Measurements from ENCODE around the gene PTPN14.

The PTPN14 gene

DNA sequence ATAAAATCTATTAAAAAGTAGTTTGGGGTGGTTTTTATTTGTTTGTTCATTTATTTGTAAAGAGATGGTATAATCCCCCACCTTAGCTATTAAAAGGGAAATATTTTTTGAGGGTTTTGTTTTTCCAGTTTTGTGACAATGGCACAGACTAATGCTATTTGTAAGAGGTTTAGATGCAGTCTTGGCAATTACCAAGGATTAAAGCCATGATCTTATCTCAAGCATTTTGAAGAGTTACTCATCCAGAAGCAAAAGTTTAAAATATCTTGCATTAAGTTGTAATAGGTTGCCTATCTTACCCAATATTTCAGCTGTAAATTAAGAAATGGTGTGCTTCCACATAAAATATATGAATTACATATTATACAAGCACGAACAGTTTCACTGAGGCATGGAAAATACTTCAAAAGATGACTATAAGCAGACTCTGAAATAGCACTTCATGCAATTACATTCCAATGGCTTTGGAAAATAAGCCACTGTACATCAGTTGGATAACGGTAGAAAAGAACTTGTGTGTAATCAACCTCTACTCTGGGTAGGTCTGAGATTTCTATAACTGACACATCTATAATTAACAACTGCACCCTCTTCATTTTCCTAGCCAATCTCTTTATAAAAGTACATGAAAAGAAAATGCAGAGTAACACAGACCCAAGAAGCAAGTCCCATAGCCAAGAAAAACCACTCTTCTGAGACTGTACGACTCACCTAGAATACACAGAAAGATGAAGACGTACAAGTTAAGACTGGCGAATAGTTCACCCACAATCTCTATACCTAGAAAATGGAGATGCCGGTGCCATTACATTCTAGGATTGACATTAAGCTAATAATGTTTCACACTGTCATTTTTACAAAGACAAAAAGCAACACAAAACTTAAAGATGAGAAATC is 95.2 kb downstream of the PTPN14 start:
- H3K9me3 ChIP-seq (ENCODE audit: control insufficient read depth, insufficient read depth, low read depth, low read length), result no peaks in the 10 kb centered on the region
- H3K27ac ChIP-seq (ENCODE audit: extremely low read depth, low read depth, low read length), result no peak overlapping the region
- H3K4me1 ChIP-seq (ENCODE audit: control insufficient read depth, insufficient read depth, low read length), result peaks cover 8% of the 10 kb centered on the region
- H3K4me3 ChIP-seq (ENCODE audit: low read depth, low read length), result no peak overlapping the region
- POLR2A ChIA-PET, result no interaction called here
- no peaks in the 10 kb centered on the region for H3K36me3 ChIP-seq (ENCODE audit: control insufficient read depth in 2 of 2, insufficient read depth in 1 of 2, low read length in 2 of 2)
- TF ChIP-seq OSR2 (tag by site-specific recombination; IDR thresholded peaks at IDR 0.05), result peak; percentile 48
- TF ChIP-seq ZSCAN23 (tag by site-specific recombination; IDR thresholded peaks at IDR 0.05), result no peak
- peak; percentile 33; the same call in 1 of the 2 replicates for TF ChIP-seq ZNF133 (tag by site-specific recombination; IDR thresholded peaks at IDR 0.05)
- TF ChIP-seq ZSCAN16 (tag by site-specific recombination; IDR thresholded peaks at IDR 0.05), result no peak
- no peak for TF ChIP-seq ZNF473 (tag by site-specific recombination; IDR thresholded peaks at IDR 0.05)
- no peak for TF ChIP-seq ZNF513 (tag by site-specific recombination; IDR thresholded peaks at IDR 0.05)
- 0 out of 2 replicates have a peak, but pooled peaks have one; percentile 36 for TF ChIP-seq HIC1 (tag by site-specific recombination; IDR thresholded peaks at IDR 0.05)
- TF ChIP-seq KLF9 (tag by site-specific recombination; IDR thresholded peaks at IDR 0.05; ENCODE audit: low read depth), result no peak
- peak; percentile 87 for TF ChIP-seq PRDM6 (tag by site-specific recombination; IDR thresholded peaks at IDR 0.05)
- no peak for TF ChIP-seq ZNF157 (tag by site-specific recombination; IDR thresholded peaks at IDR 0.05)
- CTCF ChIA-PET, result interaction anchor here (1.3 kb wide), 1 partner anchor 129 kb away, joined by 5 read pairs; no protein-coding TSS in a partner anchor

DNA sequence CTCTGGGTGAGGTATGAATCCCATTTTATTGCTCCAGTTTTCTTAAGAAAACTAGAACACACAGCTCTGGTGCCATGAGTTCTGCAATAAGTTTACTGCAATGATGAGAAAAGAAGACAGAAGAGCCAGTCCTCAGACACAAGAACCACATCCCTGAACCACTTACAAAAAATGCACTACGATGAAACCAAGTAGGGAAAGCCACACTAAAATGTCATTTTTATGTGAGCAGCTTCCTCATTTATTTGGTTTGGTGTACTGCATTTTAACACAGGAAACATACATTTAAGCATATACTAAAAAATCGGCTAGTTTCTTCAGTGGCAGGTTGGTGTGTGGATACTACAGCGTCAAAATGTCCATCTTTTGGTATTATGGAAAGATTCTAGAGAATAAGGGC is 95.9 kb downstream of the PTPN14 start:
- TF ChIP-seq RBAK (tag by site-specific recombination; IDR thresholded peaks at IDR 0.05) (no peak), ZNF555 (tag by site-specific recombination; conservative IDR thresholded peaks at IDR 0.05) (no peak)
- TF ChIP-seq, protein P1, sequence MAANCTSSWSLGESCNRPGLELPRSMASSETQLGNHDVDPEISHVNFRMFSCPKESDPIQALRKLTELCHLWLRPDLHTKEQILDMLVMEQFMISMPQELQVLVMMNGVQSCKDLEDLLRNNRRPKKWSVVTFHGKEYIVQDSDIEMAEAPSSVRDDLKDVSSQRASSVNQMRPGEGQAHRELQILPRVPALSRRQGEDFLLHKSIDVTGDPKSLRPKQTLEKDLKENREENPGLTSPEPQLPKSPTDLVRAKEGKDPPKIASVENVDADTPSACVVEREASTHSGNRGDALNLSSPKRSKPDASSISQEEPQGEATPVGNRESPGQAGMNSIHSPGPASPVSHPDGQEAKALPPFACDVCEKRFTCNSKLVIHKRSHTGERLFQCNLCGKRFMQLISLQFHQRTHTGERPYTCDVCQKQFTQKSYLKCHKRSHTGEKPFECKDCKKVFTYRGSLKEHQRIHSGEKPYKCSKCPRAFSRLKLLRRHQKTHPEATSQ (tag by site-specific recombination; IDR thresholded peaks at IDR 0.05), result no peak

More for the DNA sequence above, 95.9 kb downstream of the PTPN14 start:
- Histone ChIP-seq H3K4me3 (ENCODE audit: low read depth, low read length) (no peak overlapping the region), H3K4me1 (ENCODE audit: control insufficient read depth, insufficient read depth, low read length) (peaks cover 8% of the 10 kb centered on the region), H3K9me3 (ENCODE audit: control insufficient read depth, insufficient read depth, low read depth, low read length) (no peaks in the 10 kb centered on the region), H3K36me3 (ENCODE audit: control insufficient read depth in 2 of 2, insufficient read depth in 1 of 2, low read length in 2 of 2) (peaks cover 0 to 2% of the 10 kb centered on the region in 2 experiments; a peak in 1 of 3 replicates), H3K27ac (ENCODE audit: extremely low read depth, low read depth, low read length) (no peak overlapping the region)
- CTCF ChIA-PET, result interaction anchor here (1.3 kb wide), 1 partner anchor 130 kb away, joined by 5 read pairs; no protein-coding TSS in a partner anchor
- POLR2A ChIA-PET, result no interaction called here

Data from HEK293 (cell line).